Astrocyte (in vitro differentiated cells and primary cell): ENCODE data around the gene TESK2. TPM values are rescaled to one million over a fixed set of nuclear protein-coding genes. Genes with fewer than 3 reads are reported as not detected.

Experiments used
- DNase-seq: peaks from one replicate; pipeline ENCODE4 v3.0.0-alpha.2; 2010; ENCODE audit warnings: low read depth
- FAIRE-seq: peaks from 2 replicates; lab custom pipeline; 2011; peaks lifted over from hg19 to GRCh38; lab: Jason Lieb, UNC
- H2AFZ ChIP-seq: 2 replicates; pipeline ENCODE4 v1.6.0; 2012; ENCODE audit warnings: low read depth, low read length, inconsistent platforms
- H3K27ac ChIP-seq: 2 replicates; pipeline ENCODE4 v1.5.1; 2011; ENCODE audit warnings: low read depth, low read length, inconsistent platforms
- H3K27me3 ChIP-seq: 2 replicates; pipeline ENCODE4 v1.6.0; 2011; ENCODE audit warnings: low read length, inconsistent platforms; ENCODE audit not compliant: insufficient read depth
- H3K36me3 ChIP-seq: 2 replicates; pipeline ENCODE4 v1.5.1; 2011; ENCODE audit warnings: low read length, inconsistent platforms; ENCODE audit not compliant: insufficient read depth
- H3K4me1 ChIP-seq: 2 replicates; pipeline ENCODE4 v1.5.1; 2011; ENCODE audit warnings: low read length, inconsistent platforms; ENCODE audit not compliant: insufficient read depth
- H3K4me2 ChIP-seq: 2 replicates; pipeline ENCODE4 v1.6.0; 2012; ENCODE audit warnings: low read length, inconsistent platforms
- H3K4me3 ChIP-seq: 2 replicates; pipeline ENCODE4 v1.5.1; 2011; ENCODE audit warnings: low read depth, mild to moderate bottlenecking, low read length, inconsistent platforms; ENCODE audit not compliant: insufficient read depth
- H3K79me2 ChIP-seq: 2 replicates; pipeline ENCODE4 v1.6.0; 2012; ENCODE audit warnings: mild to moderate bottlenecking, low read length, inconsistent platforms; ENCODE audit not compliant: insufficient read depth
- H3K9ac ChIP-seq: 2 replicates; pipeline ENCODE4 v1.6.0; 2012; ENCODE audit warnings: mild to moderate bottlenecking, low read length, inconsistent platforms
- H3K9me3 ChIP-seq: 2 replicates; pipeline ENCODE4 v1.5.1; 2012; ENCODE audit warnings: low read depth, mild to moderate bottlenecking, low read length, inconsistent platforms; ENCODE audit not compliant: insufficient read depth
- H4K20me1 ChIP-seq: 2 replicates; pipeline ENCODE4 v1.6.0; 2012; ENCODE audit warnings: low read length, inconsistent platforms; ENCODE audit not compliant: insufficient read depth
- H3K27ac Mint-ChIP-seq: one replicate; pipeline ENCODE4 v1.8.0; 2021; ENCODE audit warnings: mild to moderate bottlenecking, mixed read lengths; ENCODE audit not compliant: unreplicated experiment
- H3K27me3 Mint-ChIP-seq: one replicate; pipeline ENCODE4 v1.8.0; 2021; ENCODE audit warnings: low read depth, mixed read lengths; ENCODE audit not compliant: unreplicated experiment
- H3K36me3 Mint-ChIP-seq: one replicate; pipeline ENCODE4 v1.8.0; 2021; ENCODE audit warnings: low read depth, mixed read lengths; ENCODE audit not compliant: unreplicated experiment
- H3K4me1 Mint-ChIP-seq: one replicate; pipeline ENCODE4 v1.8.0; 2021; ENCODE audit warnings: low read depth, mixed read lengths; ENCODE audit not compliant: unreplicated experiment
- H3K4me3 Mint-ChIP-seq: one replicate; pipeline ENCODE4 v1.8.0; 2021; ENCODE audit warnings: mild to moderate bottlenecking, moderate library complexity, mixed read lengths; ENCODE audit not compliant: unreplicated experiment
- H3K9me3 Mint-ChIP-seq: one replicate; pipeline ENCODE4 v1.8.0; 2021; ENCODE audit warnings: mild to moderate bottlenecking, mixed read lengths; ENCODE audit not compliant: unreplicated experiment
- CTCF ChIP-seq: IDR thresholded peaks from 2 replicates; pipeline ENCODE4 v1.5.1; 2011; ENCODE audit warnings: low read depth, mild to moderate bottlenecking, inconsistent platforms, low read length, moderate library complexity; ENCODE audit not compliant: insufficient read depth
- EZH2 ChIP-seq: IDR thresholded peaks from 2 replicates; pipeline ENCODE4 v1.6.1; 2012; ENCODE audit warnings: mild to moderate bottlenecking, low read length, inconsistent platforms; ENCODE audit not compliant: insufficient read depth
- total RNA-seq: library from RNA; stranded (reverse); gene quantifications from 2 replicates; pipeline ENCODE4 v1.2.1, GENCODE V29; 2021

The TESK2 gene
- total RNA-seq, 1 donor from 2014 or later: 1.7 TPM

GRCh38 chr1:45334308-45335245, 156.4 kb downstream of the TESK2 start:
- H3K36me3 Mint-ChIP-seq: peaks cover 6% of the 10 kb centered on the region
- no peak overlapping the region for H3K9ac ChIP-seq
- H2AFZ ChIP-seq: no peak overlapping the region
- H3K27ac ChIP-seq: no peak overlapping the region
- H3K4me3 Mint-ChIP-seq: no peak overlapping the region
- H3K4me2 ChIP-seq: no peak overlapping the region
- FAIRE-seq: no peak
- H3K36me3 ChIP-seq: no peaks in the 10 kb centered on the region
- H4K20me1 ChIP-seq: no peaks in the 10 kb centered on the region
- H3K4me1 ChIP-seq: no peaks in the 10 kb centered on the region
- H3K9me3 Mint-ChIP-seq: no peaks in the 10 kb centered on the region
- H3K4me3 ChIP-seq: no peak overlapping the region
- H3K4me1 Mint-ChIP-seq: peaks cover 7% of the 10 kb centered on the region
- H3K27ac Mint-ChIP-seq: no peak overlapping the region
- H3K79me2 ChIP-seq: peaks cover 4% of the 10 kb centered on the region
- no peaks in the 10 kb centered on the region for H3K27me3 Mint-ChIP-seq
- DNase-seq: no peak
- H3K9me3 ChIP-seq: no peaks in the 10 kb centered on the region
- H3K27me3 ChIP-seq: no peaks in the 10 kb centered on the region
- TF ChIP-seq CTCF (no peak), EZH2 (no peak)

- Histone ChIP-seq H2AFZ (no peak overlapping the region), H3K9ac (no peak overlapping the region), H4K20me1 (no peaks in the 10 kb centered on the region), H3K27ac (no peak overlapping the region), H3K4me2 (no peak overlapping the region), H3K36me3 (no peaks in the 10 kb centered on the region), H3K4me3 (no peak overlapping the region), H3K79me2 (no peaks in the 10 kb centered on the region), H3K4me1 (peaks cover 4% of the 10 kb centered on the region), H3K9me3 (no peaks in the 10 kb centered on the region), H3K27me3 (no peaks in the 10 kb centered on the region)
- H3K27ac Mint-ChIP-seq: no peak overlapping the region
- FAIRE-seq (no peak), DNase-seq (no peak)
- peaks cover 2% of the 10 kb centered on the region for H3K27me3 Mint-ChIP-seq
- H3K4me1 Mint-ChIP-seq: peaks cover 9% of the 10 kb centered on the region
- H3K36me3 Mint-ChIP-seq: peaks cover 6% of the 10 kb centered on the region
- no peak overlapping the region for H3K4me3 Mint-ChIP-seq
- H3K9me3 Mint-ChIP-seq: no peaks in the 10 kb centered on the region
- TF ChIP-seq CTCF: no peak
- TF ChIP-seq EZH2: no peak
Measured at GRCh38 chr1:45332346-45332720, 158.6 kb downstream of the TESK2 start.
